GM19023 (cell line): ENCODE data around the gene BORCS5.
A peak's percentile ranks its signal among the peaks of the same experiment; 100 is the strongest.
"Not testable (repeated sequence)": the region's sequence is repeated elsewhere in the genome, so short reads cannot be mapped to it uniquely, and the experiment has no call there.

Source experiments
- ATAC-seq: cut with Tn5 transposase; IDR thresholded peaks from one replicate; pipeline ENCODE4 v1.9.1; 2021; ENCODE audit warnings: mild to moderate bottlenecking, moderate library complexity; ENCODE audit not compliant: unreplicated experiment

BORCS5 gene

GRCh38 chr12:12453635-12454034 lies 96.8 kb downstream of the BORCS5 start:
- ATAC-seq: no peak

DNA sequence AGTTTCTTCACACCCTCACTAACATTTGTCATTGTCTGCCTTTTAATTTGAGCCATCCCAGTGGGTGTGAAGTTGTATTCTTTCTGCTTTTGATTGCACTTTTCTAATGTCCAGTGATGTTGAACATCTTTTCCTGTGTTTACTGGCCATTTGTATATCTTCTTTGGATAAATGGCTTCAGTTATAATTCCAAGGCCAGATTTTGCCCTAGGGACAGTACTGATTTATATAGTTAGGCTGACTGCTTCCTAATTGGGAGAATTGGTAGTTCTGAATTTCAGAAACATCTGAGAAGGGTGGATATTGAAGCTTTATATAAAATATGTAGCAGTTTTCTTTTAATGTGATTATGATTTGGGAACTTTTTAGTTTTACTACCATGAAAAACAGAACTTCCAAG lies 97.4 kb downstream of the BORCS5 start:
- no peak for ATAC-seq

- no peak for ATAC-seq
Observed at GRCh38 chr12:12456637-12457036, 99.8 kb downstream of the BORCS5 start.

GRCh38 chr12:12460935-12461922 lies 104.4 kb downstream of the BORCS5 start:
- ATAC-seq: no peak

DNA sequence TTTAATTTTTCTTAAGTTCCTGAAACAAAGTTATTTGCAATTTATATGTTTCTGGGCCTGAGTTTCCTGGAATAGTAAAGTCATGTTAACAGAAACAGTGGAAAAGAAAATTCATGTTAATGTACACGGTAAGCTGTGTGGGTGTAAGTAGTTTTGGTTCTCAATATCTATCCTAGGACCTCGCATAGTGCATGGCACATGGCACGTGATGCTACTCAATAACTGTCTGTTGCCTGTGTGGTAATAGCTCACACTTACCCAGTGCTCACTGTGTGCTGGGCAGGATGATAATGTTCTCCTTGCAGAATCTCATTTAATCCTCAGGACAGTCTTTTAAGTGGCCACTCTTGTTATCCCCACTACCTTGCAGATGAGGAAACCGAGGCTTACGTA lies 105.0 kb downstream of the BORCS5 start:
- ATAC-seq: no peak

DNA sequence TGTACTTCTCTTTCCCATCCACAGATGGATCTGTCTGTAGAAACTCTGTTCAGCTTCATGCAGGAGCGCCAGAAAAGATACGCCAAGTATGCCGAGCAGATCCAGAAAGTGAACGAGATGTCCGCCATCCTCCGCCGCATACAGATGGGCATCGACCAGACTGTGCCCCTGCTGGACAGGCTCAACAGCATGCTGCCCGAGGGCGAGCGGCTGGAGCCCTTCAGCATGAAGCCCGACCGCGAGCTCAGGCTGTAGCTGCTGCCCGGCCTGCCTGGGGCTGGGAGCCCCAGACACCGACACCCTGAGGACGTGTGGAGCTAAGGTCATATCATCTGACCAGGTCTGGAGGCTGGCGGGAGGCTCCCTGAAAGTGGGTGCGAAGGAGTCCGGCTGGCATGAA lies 108.6 kb downstream of the BORCS5 start:
- ATAC-seq: no peak

- no peak for ATAC-seq
Observed at GRCh38 chr12:12466157-12466556, 109.3 kb downstream of the BORCS5 start.

DNA sequence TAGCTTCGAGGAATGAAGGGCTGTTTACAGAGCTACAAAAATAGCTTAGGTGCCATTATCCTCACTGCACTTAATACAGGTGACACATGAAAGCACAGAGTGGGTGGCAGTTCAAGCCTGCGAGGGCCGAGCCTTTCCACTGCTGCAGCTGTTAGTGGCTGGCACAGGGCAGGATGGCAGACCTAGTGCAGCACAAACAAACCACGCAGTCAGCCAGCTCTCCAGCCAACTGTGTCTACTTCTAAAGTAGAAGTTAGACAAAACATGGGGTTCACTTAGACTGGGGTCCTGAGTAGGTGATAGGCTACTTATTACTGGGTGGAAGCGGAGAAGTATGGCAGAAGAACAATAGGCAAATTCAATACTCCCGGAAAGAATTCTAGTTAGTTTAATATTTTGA lies 110.4 kb downstream of the BORCS5 start:
- ATAC-seq: no peak

DNA sequence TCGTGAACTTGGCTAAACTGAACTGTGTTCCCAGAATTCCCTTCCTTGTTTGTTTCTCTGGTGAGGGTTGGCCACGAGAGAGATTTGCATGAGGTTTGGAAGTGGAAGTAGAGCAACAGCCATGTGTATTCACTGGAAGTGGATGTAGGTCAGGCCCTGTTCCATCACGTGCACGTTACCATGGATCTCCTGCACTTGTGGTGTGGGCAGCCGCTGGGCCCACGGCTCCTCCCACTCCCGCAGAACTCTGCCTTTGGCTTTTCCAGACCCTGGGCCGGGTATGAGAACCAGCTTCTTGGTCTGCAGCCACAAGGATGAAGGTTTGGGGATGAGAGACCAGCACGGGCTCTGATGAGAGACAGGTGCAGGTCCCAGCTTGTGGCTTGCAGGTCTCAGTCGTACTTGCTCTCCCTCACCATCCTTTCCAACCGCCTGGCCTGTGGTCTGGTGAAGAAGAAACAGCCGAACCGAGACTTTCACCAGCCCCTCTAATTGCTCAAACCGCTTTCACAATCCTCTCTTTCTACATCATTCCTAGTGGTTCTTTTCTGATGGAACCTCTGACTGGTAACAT lies 110.9 kb downstream of the BORCS5 start:
- ATAC-seq: no peak

DNA sequence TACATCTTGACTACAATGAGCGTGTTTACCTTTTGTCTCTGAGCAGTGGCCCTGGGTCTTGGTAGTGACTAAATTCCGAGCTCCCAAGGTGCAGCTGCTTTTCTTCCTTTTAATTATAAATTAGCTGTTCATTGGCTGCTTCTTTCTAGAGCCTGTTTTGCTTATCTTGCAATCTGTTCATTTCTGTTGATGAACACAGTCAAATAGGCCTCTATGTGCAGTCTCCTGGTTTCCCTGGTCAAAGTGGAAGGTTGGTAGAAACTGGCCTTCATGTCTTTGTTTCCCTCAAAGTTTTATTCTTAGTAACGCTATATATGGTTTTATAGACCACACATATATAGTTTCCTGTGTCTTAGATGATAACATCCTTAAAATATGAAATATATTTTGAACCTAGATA lies 111.7 kb downstream of the BORCS5 start:
- no peak for ATAC-seq

GRCh38 chr12:12469386-12469785 lies 112.5 kb downstream of the BORCS5 start:
- ATAC-seq: no peak

GRCh38 chr12:12470751-12471306 lies 114.0 kb downstream of the BORCS5 start:
- ATAC-seq: no peak

GRCh38 chr12:12471982-12472961 lies 115.4 kb downstream of the BORCS5 start:
- not testable (repeated sequence) for ATAC-seq

GRCh38 chr12:12473223-12473622 lies 116.3 kb downstream of the BORCS5 start:
- no peak for ATAC-seq

GRCh38 chr12:12474471-12474928 lies 117.6 kb downstream of the BORCS5 start:
- peak; percentile 23 for ATAC-seq

DNA sequence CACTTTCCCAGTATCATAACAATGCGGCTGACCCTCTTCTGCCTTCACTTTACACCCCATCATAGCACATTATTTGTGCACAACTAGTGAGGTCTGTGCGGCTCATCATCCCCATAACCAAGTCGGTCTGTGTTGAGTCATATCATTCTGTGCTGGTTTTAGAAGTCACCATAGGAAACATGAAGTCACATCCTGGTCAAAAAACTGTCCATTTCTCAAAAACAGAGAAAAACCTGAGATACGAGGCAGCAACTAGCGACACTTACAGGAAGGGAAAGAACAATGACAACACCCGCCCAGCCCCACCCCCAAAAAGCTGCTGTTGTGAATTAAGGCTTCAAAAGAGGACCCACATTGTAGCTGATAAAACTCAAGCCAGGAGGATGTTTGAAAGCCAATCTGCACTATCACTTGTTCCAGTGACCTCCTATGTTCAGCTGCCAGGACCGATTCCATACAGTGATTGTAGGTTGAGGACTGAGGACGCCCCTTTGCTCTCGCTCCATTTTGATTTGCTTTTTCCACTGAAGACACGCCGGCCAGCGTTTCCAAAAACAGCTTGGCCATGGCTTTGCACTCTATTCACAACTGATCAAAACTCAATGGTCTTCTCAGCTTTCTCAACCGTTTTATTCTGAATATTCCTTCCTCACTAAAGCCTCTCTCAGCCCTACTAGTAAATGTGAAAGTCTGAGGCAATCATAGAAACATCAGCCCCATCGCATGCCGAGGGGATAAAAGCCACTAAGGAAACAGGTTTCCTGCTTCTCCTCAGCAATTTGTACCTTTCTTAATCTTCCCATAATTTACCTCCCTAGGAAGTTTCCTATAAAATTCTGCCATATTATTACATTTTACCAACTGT lies 118.3 kb downstream of the BORCS5 start:
- ATAC-seq: peak; percentile 94

GRCh38 chr12:12476857-12477531 lies 120.1 kb downstream of the BORCS5 start:
- ATAC-seq: no peak

- ATAC-seq: no peak
Observed at GRCh38 chr12:12477532-12477890, 120.6 kb downstream of the BORCS5 start.

DNA sequence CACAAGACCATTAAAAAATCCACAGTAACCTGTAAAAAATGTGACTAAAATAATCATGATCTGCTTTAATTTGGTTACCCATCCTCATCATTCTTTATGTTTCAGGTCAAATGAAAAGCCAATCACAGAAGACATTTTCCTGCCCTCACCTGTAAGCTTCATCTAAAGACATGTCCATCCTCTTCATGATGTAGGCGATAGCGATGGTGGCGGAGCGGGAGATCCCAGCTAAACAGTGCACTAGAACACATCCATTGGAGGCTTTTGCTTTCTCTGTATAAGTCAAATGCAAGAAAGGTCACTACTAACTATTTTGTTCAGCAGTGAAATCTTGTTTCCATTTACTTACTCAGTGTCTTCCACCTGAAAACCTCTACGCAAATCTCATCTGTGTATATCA lies 123.2 kb downstream of the BORCS5 start:
- ATAC-seq: no peak
